DOHH2 (cell line): ENCODE results near the gene TMEM37.

Source experiments
- H3F3A ChIP-seq: fragments of 200-600 bp; sonication (generic), shearing (Covaris generic); 2 replicates; pipeline ENCODE4 v1.6.0; 2016; ENCODE audit warnings: antibody characterized with exemption, mild to moderate bottlenecking; ENCODE audit not compliant: control insufficient read depth, insufficient read depth
- H3K27ac ChIP-seq: fragments of 200-600 bp; sonication (generic); 2 replicates; pipeline ENCODE4 v1.5.1; 2014; ENCODE audit warnings: low read depth, mild to moderate bottlenecking, low read length, moderate library complexity
- H3K27me3 ChIP-seq: fragments of 200-600 bp; sonication (generic); 2 replicates; pipeline ENCODE4 v1.6.1; 2014; ENCODE audit warnings: mild to moderate bottlenecking, low read length, mixed read lengths; ENCODE audit not compliant: control insufficient read depth
- H3K36me3 ChIP-seq: fragments of 200-600 bp; sonication (generic); 2 replicates; pipeline ENCODE4 v1.6.1; 2014; ENCODE audit warnings: mild to moderate bottlenecking, low read length, moderate library complexity, mixed read lengths; ENCODE audit not compliant: control insufficient read depth
- H3K4me1 ChIP-seq: fragments of 200-600 bp; sonication (generic); 2 replicates; pipeline ENCODE4 v1.6.1; 2014; ENCODE audit warnings: mild to moderate bottlenecking, low read length, mixed read lengths; ENCODE audit not compliant: control insufficient read depth
- H3K4me2 ChIP-seq: fragments of 200-600 bp; sonication (generic); 2 replicates; pipeline ENCODE4 v1.6.0; 2014; ENCODE audit warnings: mild to moderate bottlenecking, low read length, moderate library complexity
- H3K4me3 ChIP-seq: fragments of 200-600 bp; sonication (generic); 2 replicates; pipeline ENCODE4 v1.5.1; 2014; ENCODE audit warnings: mild to moderate bottlenecking, low read length, mixed read lengths
- H3K79me2 ChIP-seq: fragments of 200-600 bp; sonication (generic); 2 replicates; pipeline ENCODE4 v1.6.1; 2014; ENCODE audit warnings: mild to moderate bottlenecking, low read length, mixed read lengths; ENCODE audit not compliant: control insufficient read depth
- H3K9me2 ChIP-seq: fragments of 200-600 bp; sonication (generic); replicated peaks from 2 replicates; pipeline ENCODE4 v1.6.1; 2014; ENCODE audit warnings: mild to moderate bottlenecking, low read length, mixed read lengths; ENCODE audit not compliant: control insufficient read depth
- H3K9me3 ChIP-seq: fragments of 200-600 bp; sonication (generic); 2 replicates; pipeline ENCODE4 v1.6.1; 2014; ENCODE audit warnings: antibody characterized with exemption, low read length, mixed read lengths; ENCODE audit not compliant: control insufficient read depth, insufficient read depth
- H4K20me1 ChIP-seq: fragments of 200-600 bp; sonication (generic); 2 replicates; pipeline ENCODE4 v1.6.0; 2014; ENCODE audit warnings: low read depth, mild to moderate bottlenecking, antibody characterized with exemption, low read length, moderate library complexity; ENCODE audit not compliant: control insufficient read depth, insufficient read depth
- EZH2phosphoT487 ChIP-seq: fragments of 200-600 bp; sonication (generic); IDR thresholded peaks from 2 replicates; pipeline ENCODE4 v1.6.1; 2017; ENCODE audit warnings: borderline replicate concordance, mild to moderate bottlenecking, antibody characterized with exemption, low read length, moderate library complexity, mixed read lengths
- TF ChIP-seq, protein P1 (sequence below): fragments of 200-600 bp; sonication (generic); IDR thresholded peaks from one replicate; pipeline ENCODE4 v1.5.1; 2014; ENCODE audit warnings: antibody characterized with exemption, mild to moderate bottlenecking, low read depth, low read length; ENCODE audit not compliant: poor library complexity, severe bottlenecking

TMEM37 gene

DNA sequence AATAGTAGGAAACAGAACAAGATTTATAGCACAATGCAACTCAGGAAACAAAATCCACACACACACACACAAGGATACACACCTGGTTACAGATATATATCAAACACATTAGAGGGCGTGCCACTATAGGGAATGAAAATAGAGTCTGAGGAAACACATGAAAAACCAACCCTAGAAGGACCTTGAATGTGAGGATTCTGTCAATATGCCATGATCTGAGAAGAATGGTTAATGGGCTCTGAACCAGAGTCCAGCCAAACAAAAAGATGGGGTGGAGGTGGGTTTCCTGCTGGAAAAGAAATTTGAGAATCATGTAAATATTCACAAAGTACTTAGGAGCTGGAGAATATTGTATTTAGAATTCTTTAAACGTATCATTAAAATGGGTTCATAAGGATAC, 7.8 kb upstream of the TMEM37 start:
- no peak for TF ChIP-seq EZH2phosphoT487
- Histone ChIP-seq H3K4me3 (no peak overlapping the region), H3K9me2 (no peaks in the 10 kb centered on the region), H4K20me1 (no peaks in the 10 kb centered on the region), H3F3A (no peaks in the 10 kb centered on the region), H3K79me2 (no peaks in the 10 kb centered on the region), H3K4me1 (no peaks in the 10 kb centered on the region), H3K36me3 (no peaks in the 10 kb centered on the region), H3K9me3 (peaks cover 8% of the 10 kb centered on the region), H3K4me2 (no peak overlapping the region), H3K27me3 (peaks cover 77% of the 10 kb centered on the region), H3K27ac (no peak overlapping the region)

DNA sequence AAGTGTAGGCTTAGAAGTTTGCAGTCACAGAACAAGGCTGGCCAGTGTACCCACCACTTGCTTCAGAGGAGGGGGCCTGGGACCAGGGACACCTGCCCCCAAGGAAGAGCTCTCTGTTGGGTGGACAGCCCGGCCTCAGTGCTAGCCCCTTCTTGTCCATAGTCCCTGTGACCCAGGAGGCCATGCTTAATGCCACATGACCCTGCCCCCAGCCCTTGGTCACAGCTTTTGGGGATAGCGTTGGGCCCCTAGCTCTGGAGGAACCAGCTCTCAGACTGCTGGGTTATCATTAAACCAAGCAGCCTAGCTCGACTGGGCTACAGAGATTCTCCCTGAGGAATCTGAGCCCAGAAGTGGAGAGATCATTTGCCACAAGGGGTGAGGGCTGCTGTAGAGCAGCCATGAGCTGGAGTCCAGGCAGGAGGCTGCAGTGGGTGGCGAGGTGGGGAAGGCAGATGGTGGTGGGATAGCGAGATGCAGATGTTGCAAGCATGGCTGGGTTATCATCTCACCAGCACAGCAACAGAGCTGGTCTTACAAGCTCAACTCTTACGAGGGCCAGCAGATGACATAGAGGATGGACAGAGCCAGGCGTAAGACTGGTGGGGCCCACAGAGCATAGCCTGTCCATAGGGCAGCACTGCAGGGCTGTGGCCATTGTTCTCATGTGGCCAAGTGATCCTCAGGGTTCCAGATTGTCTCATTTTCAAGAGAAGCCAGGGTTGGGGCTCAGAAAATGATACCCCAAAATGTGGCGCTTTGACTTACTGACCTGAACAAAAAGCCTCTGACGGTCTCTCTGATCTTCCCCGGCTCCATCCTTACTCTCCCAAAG, 7.2 kb upstream of the TMEM37 start:
- Histone ChIP-seq H3K9me2 (no peaks in the 10 kb centered on the region), H3K4me2 (no peak overlapping the region), H3K4me1 (no peaks in the 10 kb centered on the region), H4K20me1 (no peaks in the 10 kb centered on the region), H3K27ac (no peak overlapping the region), H3K36me3 (no peaks in the 10 kb centered on the region), H3K9me3 (peaks cover 8% of the 10 kb centered on the region), H3K4me3 (no peak overlapping the region), H3K27me3 (peaks cover 80% of the 10 kb centered on the region), H3F3A (no peaks in the 10 kb centered on the region), H3K79me2 (no peaks in the 10 kb centered on the region)
- TF ChIP-seq EZH2phosphoT487, result no peak
- TF ChIP-seq, protein P1, sequence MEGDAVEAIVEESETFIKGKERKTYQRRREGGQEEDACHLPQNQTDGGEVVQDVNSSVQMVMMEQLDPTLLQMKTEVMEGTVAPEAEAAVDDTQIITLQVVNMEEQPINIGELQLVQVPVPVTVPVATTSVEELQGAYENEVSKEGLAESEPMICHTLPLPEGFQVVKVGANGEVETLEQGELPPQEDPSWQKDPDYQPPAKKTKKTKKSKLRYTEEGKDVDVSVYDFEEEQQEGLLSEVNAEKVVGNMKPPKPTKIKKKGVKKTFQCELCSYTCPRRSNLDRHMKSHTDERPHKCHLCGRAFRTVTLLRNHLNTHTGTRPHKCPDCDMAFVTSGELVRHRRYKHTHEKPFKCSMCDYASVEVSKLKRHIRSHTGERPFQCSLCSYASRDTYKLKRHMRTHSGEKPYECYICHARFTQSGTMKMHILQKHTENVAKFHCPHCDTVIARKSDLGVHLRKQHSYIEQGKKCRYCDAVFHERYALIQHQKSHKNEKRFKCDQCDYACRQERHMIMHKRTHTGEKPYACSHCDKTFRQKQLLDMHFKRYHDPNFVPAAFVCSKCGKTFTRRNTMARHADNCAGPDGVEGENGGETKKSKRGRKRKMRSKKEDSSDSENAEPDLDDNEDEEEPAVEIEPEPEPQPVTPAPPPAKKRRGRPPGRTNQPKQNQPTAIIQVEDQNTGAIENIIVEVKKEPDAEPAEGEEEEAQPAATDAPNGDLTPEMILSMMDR, result no peak

DNA sequence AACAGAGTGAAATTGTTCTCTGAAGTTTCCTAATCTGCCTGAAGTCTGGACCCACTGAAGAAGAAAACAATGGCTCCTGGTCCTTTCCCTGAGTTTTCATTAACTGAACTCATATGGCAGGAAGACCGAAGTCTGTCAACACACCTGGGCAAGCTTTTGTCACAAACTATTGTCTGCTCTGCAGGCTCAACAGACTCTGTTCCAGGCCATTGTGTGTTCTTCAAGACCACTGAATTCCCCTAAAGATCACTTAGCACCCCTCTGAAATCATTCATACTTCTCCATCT, 6.6 kb upstream of the TMEM37 start:
- no peaks in the 10 kb centered on the region for H3K36me3 ChIP-seq
- H3K4me1 ChIP-seq, result no peaks in the 10 kb centered on the region
- no peak overlapping the region for H3K27ac ChIP-seq
- no peaks in the 10 kb centered on the region for H4K20me1 ChIP-seq
- no peaks in the 10 kb centered on the region for H3F3A ChIP-seq
- peaks cover 84% of the 10 kb centered on the region for H3K27me3 ChIP-seq
- H3K9me3 ChIP-seq, result peaks cover 8% of the 10 kb centered on the region
- H3K79me2 ChIP-seq, result no peaks in the 10 kb centered on the region
- H3K4me3 ChIP-seq, result no peak overlapping the region
- H3K4me2 ChIP-seq, result no peak overlapping the region
- no peak for TF ChIP-seq EZH2phosphoT487
- TF ChIP-seq, protein P1, result no peak
- no peaks in the 10 kb centered on the region for H3K9me2 ChIP-seq

DNA sequence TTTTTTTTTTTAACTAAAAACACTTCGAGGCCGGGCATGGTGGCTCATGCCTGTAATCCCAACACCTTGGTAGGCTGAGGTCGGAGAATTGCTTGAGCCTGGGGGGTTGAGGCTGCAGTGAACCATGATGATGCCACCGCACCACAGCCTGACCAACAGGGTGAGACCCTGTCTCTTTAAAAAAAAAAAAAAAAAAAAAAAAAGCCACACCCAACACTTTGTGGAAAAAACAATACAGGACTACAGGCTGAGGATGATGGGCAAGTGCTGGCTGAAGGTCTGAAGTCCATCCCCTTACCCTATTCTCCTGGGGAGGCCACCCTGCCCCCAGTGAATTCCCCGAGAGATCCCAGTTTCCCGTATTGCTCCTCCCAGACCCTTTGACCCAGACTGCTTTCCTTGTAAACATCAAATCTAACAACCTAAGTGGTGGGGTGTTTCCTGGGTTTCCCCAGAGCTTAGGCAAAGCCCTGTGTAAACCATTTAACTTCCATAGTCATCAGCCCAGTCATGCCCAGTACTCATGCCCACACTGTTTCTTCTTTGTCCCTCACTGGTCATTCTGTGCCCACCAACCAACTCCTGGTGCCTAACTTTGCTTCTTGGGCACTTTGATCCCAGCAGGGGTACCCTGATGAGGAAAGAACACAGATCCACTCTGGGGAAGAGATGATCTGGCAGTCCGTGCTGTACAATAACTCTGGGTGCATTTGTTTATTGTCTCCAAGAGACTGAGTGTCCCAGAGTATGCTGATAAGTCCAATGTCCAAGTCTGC, 5.8 kb upstream of the TMEM37 start:
- H3K9me2 ChIP-seq, result no peaks in the 10 kb centered on the region
- no peak overlapping the region for H3K4me2 ChIP-seq
- peaks cover 6% of the 10 kb centered on the region; the same call in 1 of the 2 replicates for H4K20me1 ChIP-seq
- TF ChIP-seq, protein P1, result no peak
- no peak for TF ChIP-seq EZH2phosphoT487
- peaks cover 7% of the 10 kb centered on the region for H3K9me3 ChIP-seq
- H3K79me2 ChIP-seq, result no peaks in the 10 kb centered on the region
- H3F3A ChIP-seq, result no peaks in the 10 kb centered on the region
- H3K27ac ChIP-seq, result no peak overlapping the region
- H3K27me3 ChIP-seq, result peaks cover 87% of the 10 kb centered on the region
- peaks cover 4% of the 10 kb centered on the region for H3K4me1 ChIP-seq
- no peak overlapping the region for H3K4me3 ChIP-seq
- H3K36me3 ChIP-seq, result no peaks in the 10 kb centered on the region
